HEK293 (cell line): ENCODE results near the gene CELF4.

Experiments
- CTCF ChIA-PET: fragments of 350-600 bp; formaldehyde crosslinking; extraction: SDS; loops from one replicate; lab custom pipeline; 2021; ENCODE audit warnings: antibody characterized with exemption; lab: Yijun Ruan, JAX
- POLR2A ChIA-PET: fragments of 300-600 bp; formaldehyde crosslinking; extraction: SDS; loops from one replicate; lab custom pipeline; 2020; ENCODE audit warnings: antibody characterized with exemption, inconsistent platforms; lab: Yijun Ruan, JAX
- H3K27ac ChIP-seq: fragments of 200-500 bp; sonication (Bioruptor generic); 2 replicates; pipeline ENCODE4 v1.5.1; 2014; ENCODE audit warnings: low read depth, low read length, control low read depth, inconsistent platforms; ENCODE audit errors: extremely low read depth
- H3K36me3 ChIP-seq, 2 experiments: fragments of 200-500 bp in 1 of 2; sonication (Bioruptor generic) in 1 of 2; 1 replicate in 1 of 2; 2 replicates in 1 of 2; pipeline ENCODE4 v1.5.1; 2014 to 2017; ENCODE audit warnings: inconsistent platforms in 2 of 2, low read length in 2 of 2; ENCODE audit not compliant: control insufficient read depth in 2 of 2, insufficient read depth in 1 of 2
- H3K4me1 ChIP-seq: fragments of 200-500 bp; sonication (Bioruptor generic); 2 replicates; pipeline ENCODE4 v1.5.1; 2014; ENCODE audit warnings: mild to moderate bottlenecking, low read length, inconsistent platforms; ENCODE audit not compliant: control insufficient read depth, insufficient read depth
- H3K4me3 ChIP-seq: 2 replicates; pipeline ENCODE4 v1.5.1; 2011; ENCODE audit warnings: low read depth, mild to moderate bottlenecking, control low read depth, low read length, moderate library complexity
- H3K9me3 ChIP-seq: fragments of 200-500 bp; sonication (Bioruptor generic); 2 replicates; pipeline ENCODE4 v1.5.1; 2014; ENCODE audit warnings: low read depth, low read length, inconsistent platforms; ENCODE audit not compliant: control insufficient read depth, insufficient read depth
- KLF9 ChIP-seq: fragments of 450-650 bp; formaldehyde crosslinking; IDR thresholded peaks from 2 replicates; pipeline ENCODE4 v1.5.1; 2016; ENCODE audit warnings: missing biosample characterization, missing genetic modification characterization, low read depth
- ZBTB20 ChIP-seq: fragments of 450-650 bp; formaldehyde crosslinking; IDR thresholded peaks from 2 replicates; pipeline ENCODE4 v1.5.1; 2016; ENCODE audit warnings: missing biosample characterization, missing genetic modification characterization
- ZBTB7A ChIP-seq: fragments of 450-650 bp; formaldehyde crosslinking; IDR thresholded peaks from 2 replicates; pipeline ENCODE4 v1.5.1; 2016; ENCODE audit warnings: low read depth, missing biosample characterization, missing genetic modification characterization
- ZNF10 ChIP-seq: fragments of 450-650 bp; formaldehyde crosslinking; IDR thresholded peaks from 2 replicates; pipeline ENCODE4 v1.5.1; 2017; ENCODE audit warnings: missing biosample characterization, missing genetic modification characterization
- ZNF114 ChIP-seq: fragments of 450-650 bp; formaldehyde crosslinking; IDR thresholded peaks from 2 replicates; pipeline ENCODE4 v1.5.0; 2017; ENCODE audit warnings: missing biosample characterization, missing genetic modification characterization
- ZNF155 ChIP-seq: fragments of 450-650 bp; formaldehyde crosslinking; IDR thresholded peaks from 2 replicates; pipeline ENCODE4 v1.5.1; 2016; ENCODE audit warnings: missing biosample characterization, missing genetic modification characterization
- ZNF184 ChIP-seq: fragments of 450-650 bp; IDR thresholded peaks from 2 replicates; pipeline ENCODE4 v1.5.1; 2018; ENCODE audit warnings: missing biosample characterization, mild to moderate bottlenecking, missing genetic modification characterization
- ZNF202 ChIP-seq: fragments of 450-650 bp; formaldehyde crosslinking; IDR thresholded peaks from 2 replicates; pipeline ENCODE4 v1.5.1; 2016; ENCODE audit warnings: missing biosample characterization, missing genetic modification characterization, borderline replicate concordance
- ZNF433 ChIP-seq: fragments of 450-650 bp; formaldehyde crosslinking; IDR thresholded peaks from 2 replicates; pipeline ENCODE4 v1.5.1; 2016; ENCODE audit warnings: missing biosample characterization, missing genetic modification characterization, low read depth
- ZNF544 ChIP-seq: fragments of 450-650 bp; formaldehyde crosslinking; IDR thresholded peaks from 2 replicates; pipeline ENCODE4 v1.5.0; 2017; ENCODE audit warnings: missing biosample characterization, missing genetic modification characterization
- ZNF768 ChIP-seq: fragments of 450-650 bp; formaldehyde crosslinking; IDR thresholded peaks from 2 replicates; pipeline ENCODE4 v1.5.1; 2018; ENCODE audit warnings: missing biosample characterization, mild to moderate bottlenecking, missing genetic modification characterization
- ZNF791 ChIP-seq: fragments of 450-650 bp; formaldehyde crosslinking; IDR thresholded peaks from 2 replicates; pipeline ENCODE4 v1.5.1; 2016; ENCODE audit warnings: missing biosample characterization, missing genetic modification characterization
- ZNF830 ChIP-seq: fragments of 450-650 bp; IDR thresholded peaks from 2 replicates; pipeline ENCODE4 v1.5.0; 2018; ENCODE audit warnings: missing biosample characterization, missing genetic modification characterization, low read depth, mild to moderate bottlenecking, moderate library complexity
- TF ChIP-seq, protein P1 (sequence below): fragments of 450-650 bp; formaldehyde crosslinking; IDR thresholded peaks from 2 replicates; pipeline ENCODE4 v1.5.1; 2016; ENCODE audit warnings: missing biosample characterization, missing genetic modification characterization
- TF ChIP-seq, protein P2 (sequence below): fragments of 450-650 bp; formaldehyde crosslinking; IDR thresholded peaks from 2 replicates; pipeline ENCODE4 v1.5.1; 2016; ENCODE audit warnings: missing biosample characterization, missing genetic modification characterization
- TF ChIP-seq, protein P3 (sequence below): fragments of 450-650 bp; formaldehyde crosslinking; IDR thresholded peaks from 2 replicates; pipeline ENCODE4 v1.5.1; 2017; ENCODE audit warnings: missing biosample characterization, missing genetic modification characterization
- TF ChIP-seq, protein P4 (sequence below): fragments of 450-650 bp; formaldehyde crosslinking; IDR thresholded peaks from 2 replicates; pipeline ENCODE4 v1.5.1; 2016; ENCODE audit warnings: missing biosample characterization, missing genetic modification characterization, low read depth
- TF ChIP-seq, protein P5 (sequence below): fragments of 450-650 bp; formaldehyde crosslinking; IDR thresholded peaks from 2 replicates; pipeline ENCODE4 v1.5.1; 2017; ENCODE audit warnings: missing biosample characterization, missing genetic modification characterization

CELF4 gene

DNA sequence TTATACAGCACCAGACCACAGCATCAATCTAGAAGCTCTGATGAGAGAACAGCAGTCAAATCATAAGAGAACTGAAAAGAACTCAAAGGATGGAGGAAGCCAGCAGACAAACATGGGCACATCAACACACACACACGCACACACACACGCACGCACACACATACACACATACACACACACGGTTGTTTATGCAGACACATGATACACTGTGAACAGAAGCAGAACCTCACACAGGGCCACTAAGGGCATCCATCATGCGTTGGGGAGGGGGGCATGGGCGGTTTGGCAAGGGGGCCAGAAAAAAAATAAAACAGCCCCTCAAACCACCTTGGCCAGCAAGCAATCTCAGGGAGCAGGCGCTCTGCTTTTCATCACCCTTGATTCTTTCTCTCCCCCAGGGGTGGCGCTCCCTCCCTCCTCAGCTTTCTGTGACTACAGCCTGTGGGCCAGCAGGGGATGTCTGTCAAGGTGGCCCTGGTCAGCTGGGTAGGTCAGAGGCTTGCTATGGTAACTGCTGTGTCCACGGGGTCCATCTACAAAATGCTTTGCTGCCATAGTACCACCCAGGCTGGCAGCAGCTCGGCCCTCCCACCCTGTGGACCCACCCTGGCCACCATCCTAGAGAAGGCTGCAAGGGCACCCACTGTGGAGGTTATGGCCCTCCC lies 318.0 kb downstream of the CELF4 start:
- ChIA-PET CTCF (no interaction called here), POLR2A (no interaction called here)
- TF ChIP-seq, protein P1, sequence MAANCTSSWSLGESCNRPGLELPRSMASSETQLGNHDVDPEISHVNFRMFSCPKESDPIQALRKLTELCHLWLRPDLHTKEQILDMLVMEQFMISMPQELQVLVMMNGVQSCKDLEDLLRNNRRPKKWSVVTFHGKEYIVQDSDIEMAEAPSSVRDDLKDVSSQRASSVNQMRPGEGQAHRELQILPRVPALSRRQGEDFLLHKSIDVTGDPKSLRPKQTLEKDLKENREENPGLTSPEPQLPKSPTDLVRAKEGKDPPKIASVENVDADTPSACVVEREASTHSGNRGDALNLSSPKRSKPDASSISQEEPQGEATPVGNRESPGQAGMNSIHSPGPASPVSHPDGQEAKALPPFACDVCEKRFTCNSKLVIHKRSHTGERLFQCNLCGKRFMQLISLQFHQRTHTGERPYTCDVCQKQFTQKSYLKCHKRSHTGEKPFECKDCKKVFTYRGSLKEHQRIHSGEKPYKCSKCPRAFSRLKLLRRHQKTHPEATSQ (tag by site-specific recombination): no peak
- TF ChIP-seq ZNF768 (tag by site-specific recombination) (no peak), ZNF544 (no peak), ZNF791 (tag by site-specific recombination) (no peak), ZNF114 (tag by site-specific recombination) (no peak)
- TF ChIP-seq, protein P2, sequence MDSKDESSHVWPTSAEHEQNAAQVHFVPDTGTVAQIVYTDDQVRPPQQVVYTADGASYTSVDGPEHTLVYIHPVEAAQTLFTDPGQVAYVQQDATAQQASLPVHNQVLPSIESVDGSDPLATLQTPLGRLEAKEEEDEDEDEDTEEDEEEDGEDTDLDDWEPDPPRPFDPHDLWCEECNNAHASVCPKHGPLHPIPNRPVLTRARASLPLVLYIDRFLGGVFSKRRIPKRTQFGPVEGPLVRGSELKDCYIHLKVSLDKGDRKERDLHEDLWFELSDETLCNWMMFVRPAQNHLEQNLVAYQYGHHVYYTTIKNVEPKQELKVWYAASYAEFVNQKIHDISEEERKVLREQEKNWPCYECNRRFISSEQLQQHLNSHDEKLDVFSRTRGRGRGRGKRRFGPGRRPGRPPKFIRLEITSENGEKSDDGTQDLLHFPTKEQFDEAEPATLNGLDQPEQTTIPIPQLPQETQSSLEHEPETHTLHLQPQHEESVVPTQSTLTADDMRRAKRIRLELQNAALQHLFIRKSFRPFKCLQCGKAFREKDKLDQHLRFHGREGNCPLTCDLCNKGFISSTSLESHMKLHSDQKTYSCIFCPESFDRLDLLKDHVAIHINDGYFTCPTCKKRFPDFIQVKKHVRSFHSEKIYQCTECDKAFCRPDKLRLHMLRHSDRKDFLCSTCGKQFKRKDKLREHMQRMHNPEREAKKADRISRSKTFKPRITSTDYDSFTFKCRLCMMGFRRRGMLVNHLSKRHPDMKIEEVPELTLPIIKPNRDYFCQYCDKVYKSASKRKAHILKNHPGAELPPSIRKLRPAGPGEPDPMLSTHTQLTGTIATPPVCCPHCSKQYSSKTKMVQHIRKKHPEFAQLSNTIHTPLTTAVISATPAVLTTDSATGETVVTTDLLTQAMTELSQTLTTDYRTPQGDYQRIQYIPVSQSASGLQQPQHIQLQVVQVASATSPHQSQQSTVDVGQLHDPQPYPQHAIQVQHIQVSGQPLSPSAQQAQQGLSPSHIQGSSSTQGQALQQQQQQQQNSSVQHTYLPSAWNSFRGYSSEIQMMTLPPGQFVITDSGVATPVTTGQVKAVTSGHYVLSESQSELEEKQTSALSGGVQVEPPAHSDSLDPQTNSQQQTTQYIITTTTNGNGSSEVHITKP (tag by site-specific recombination): no peak
- TF ChIP-seq, protein P3, sequence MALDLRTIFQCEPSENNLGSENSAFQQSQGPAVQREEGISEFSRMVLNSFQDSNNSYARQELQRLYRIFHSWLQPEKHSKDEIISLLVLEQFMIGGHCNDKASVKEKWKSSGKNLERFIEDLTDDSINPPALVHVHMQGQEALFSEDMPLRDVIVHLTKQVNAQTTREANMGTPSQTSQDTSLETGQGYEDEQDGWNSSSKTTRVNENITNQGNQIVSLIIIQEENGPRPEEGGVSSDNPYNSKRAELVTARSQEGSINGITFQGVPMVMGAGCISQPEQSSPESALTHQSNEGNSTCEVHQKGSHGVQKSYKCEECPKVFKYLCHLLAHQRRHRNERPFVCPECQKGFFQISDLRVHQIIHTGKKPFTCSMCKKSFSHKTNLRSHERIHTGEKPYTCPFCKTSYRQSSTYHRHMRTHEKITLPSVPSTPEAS (tag by site-specific recombination): peak; percentile 89
- TF ChIP-seq, protein P4, sequence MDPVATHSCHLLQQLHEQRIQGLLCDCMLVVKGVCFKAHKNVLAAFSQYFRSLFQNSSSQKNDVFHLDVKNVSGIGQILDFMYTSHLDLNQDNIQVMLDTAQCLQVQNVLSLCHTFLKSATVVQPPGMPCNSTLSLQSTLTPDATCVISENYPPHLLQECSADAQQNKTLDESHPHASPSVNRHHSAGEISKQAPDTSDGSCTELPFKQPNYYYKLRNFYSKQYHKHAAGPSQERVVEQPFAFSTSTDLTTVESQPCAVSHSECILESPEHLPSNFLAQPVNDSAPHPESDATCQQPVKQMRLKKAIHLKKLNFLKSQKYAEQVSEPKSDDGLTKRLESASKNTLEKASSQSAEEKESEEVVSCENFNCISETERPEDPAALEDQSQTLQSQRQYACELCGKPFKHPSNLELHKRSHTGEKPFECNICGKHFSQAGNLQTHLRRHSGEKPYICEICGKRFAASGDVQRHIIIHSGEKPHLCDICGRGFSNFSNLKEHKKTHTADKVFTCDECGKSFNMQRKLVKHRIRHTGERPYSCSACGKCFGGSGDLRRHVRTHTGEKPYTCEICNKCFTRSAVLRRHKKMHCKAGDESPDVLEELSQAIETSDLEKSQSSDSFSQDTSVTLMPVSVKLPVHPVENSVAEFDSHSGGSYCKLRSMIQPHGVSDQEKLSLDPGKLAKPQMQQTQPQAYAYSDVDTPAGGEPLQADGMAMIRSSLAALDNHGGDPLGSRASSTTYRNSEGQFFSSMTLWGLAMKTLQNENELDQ (tag by site-specific recombination): no peak
- no peaks in the 10 kb centered on the region for H3K36me3 ChIP-seq
- H3K4me1 ChIP-seq: no peaks in the 10 kb centered on the region
- no peaks in the 10 kb centered on the region for H3K9me3 ChIP-seq
- no peak overlapping the region for H3K4me3 ChIP-seq
- no peak overlapping the region for H3K27ac ChIP-seq

DNA sequence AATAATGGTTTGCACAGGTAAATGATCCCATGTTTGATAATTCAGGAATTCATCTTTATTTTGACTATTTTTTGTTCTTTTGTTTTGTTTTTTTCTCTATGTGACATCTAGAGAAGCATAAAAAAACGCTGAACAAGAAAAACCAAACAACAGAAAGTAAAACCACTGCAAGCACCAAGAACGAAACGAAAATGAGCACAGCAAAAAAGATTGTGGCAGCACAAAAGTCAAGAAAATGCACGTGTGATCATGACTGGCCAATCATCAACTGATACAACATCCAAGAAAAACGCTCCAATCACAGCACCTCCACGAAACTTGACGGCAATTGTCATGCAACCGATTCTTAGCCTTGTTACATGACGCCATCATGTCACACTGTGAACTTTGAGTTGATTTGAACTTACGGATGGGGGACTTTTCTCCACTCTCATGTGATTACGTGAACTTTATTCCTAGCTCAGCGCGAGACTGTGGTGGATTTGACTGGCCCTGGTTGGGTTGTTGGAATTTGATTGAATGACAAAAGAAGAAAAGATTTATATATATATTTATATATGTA lies 318.7 kb downstream of the CELF4 start:
- no peaks in the 10 kb centered on the region for H3K4me1 ChIP-seq
- POLR2A ChIA-PET: no interaction called here
- no peaks in the 10 kb centered on the region for H3K36me3 ChIP-seq
- no peak for TF ChIP-seq ZNF433 (tag by site-specific recombination)
- no peak for TF ChIP-seq ZBTB20 (tag by site-specific recombination)
- no peak for TF ChIP-seq ZNF202 (tag by site-specific recombination)
- TF ChIP-seq ZNF830 (tag by site-specific recombination): no peak
- TF ChIP-seq, protein P5, sequence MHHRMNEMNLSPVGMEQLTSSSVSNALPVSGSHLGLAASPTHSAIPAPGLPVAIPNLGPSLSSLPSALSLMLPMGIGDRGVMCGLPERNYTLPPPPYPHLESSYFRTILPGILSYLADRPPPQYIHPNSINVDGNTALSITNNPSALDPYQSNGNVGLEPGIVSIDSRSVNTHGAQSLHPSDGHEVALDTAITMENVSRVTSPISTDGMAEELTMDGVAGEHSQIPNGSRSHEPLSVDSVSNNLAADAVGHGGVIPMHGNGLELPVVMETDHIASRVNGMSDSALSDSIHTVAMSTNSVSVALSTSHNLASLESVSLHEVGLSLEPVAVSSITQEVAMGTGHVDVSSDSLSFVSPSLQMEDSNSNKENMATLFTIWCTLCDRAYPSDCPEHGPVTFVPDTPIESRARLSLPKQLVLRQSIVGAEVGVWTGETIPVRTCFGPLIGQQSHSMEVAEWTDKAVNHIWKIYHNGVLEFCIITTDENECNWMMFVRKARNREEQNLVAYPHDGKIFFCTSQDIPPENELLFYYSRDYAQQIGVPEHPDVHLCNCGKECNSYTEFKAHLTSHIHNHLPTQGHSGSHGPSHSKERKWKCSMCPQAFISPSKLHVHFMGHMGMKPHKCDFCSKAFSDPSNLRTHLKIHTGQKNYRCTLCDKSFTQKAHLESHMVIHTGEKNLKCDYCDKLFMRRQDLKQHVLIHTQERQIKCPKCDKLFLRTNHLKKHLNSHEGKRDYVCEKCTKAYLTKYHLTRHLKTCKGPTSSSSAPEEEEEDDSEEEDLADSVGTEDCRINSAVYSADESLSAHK (tag by site-specific recombination): no peak
- no peak for TF ChIP-seq KLF9 (tag by site-specific recombination)
- no peak for TF ChIP-seq ZBTB7A (tag by site-specific recombination)
- no peak for TF ChIP-seq ZNF791 (tag by site-specific recombination)
- TF ChIP-seq ZNF10: no peak
- TF ChIP-seq ZNF184 (tag by site-specific recombination): no peak
- no peak for TF ChIP-seq ZNF155 (tag by site-specific recombination)
- H3K4me3 ChIP-seq: no peak overlapping the region
- H3K27ac ChIP-seq: no peak overlapping the region
- CTCF ChIA-PET: no interaction called here
- H3K9me3 ChIP-seq: no peaks in the 10 kb centered on the region
